Neuron (in vitro differentiated cells): ENCODE measurements around the gene RAC2.

Experiments used
- H2AFZ ChIP-seq: one replicate; pipeline ENCODE4 v1.6.1; 2013; ENCODE audit warnings: low read depth, mild to moderate bottlenecking, inconsistent platforms, low read length, moderate library complexity
- H3K27me3 ChIP-seq: one replicate; pipeline ENCODE4 v1.6.1; 2013; ENCODE audit warnings: low read length; ENCODE audit not compliant: insufficient read depth
- H3K36me3 ChIP-seq: one replicate; pipeline ENCODE4 v1.6.1; 2013; ENCODE audit warnings: low read length; ENCODE audit not compliant: insufficient read depth
- H3K4me1 ChIP-seq: one replicate; pipeline ENCODE4 v1.6.1; 2013; ENCODE audit warnings: low read length; ENCODE audit not compliant: insufficient read depth
- H3K4me3 ChIP-seq: 2 replicates; pipeline ENCODE4 v1.5.1; 2013; ENCODE audit warnings: mild to moderate bottlenecking, low read length, moderate library complexity
- H3K9me3 ChIP-seq: one replicate; pipeline ENCODE4 v1.6.1; 2013; ENCODE audit warnings: low read length

The RAC2 gene

GRCh38 chr22:37190262-37190780, 53.7 kb downstream of the RAC2 start:
- H3K36me3 ChIP-seq: peaks cover 5% of the 10 kb centered on the region
- no peak overlapping the region for H3K4me3 ChIP-seq
- peaks cover 2% of the 10 kb centered on the region for H3K9me3 ChIP-seq
- H2AFZ ChIP-seq: no peak overlapping the region
- H3K4me1 ChIP-seq: peaks cover 28% of the 10 kb centered on the region
- no peaks in the 10 kb centered on the region for H3K27me3 ChIP-seq

DNA sequence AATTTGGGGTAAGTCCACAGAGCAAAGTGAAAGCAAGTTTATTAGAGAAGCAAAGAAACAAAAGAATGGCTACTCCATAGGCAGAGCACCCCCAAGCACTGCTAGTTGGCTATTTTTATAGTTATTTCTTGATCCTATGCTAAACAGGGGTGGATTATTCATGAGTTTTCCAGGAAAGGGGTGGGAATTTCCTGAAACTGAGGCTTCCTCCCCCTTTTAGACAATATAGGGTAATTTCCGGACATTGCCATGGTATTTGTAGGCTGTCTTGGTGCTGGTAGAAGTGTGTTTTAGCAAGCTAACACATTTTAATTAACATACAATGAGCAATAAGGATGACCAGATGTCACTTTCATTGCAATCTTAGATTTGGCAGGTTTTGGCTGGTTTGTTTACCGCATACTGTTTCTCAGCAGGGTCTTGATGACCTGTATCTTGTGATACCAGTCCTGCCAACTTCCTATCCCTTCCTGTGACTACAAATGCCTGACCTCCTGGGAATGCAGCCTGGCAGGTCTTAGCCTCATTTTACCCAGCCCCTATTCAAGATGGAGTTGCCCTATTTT, 55.1 kb downstream of the RAC2 start:
- no peaks in the 10 kb centered on the region for H3K27me3 ChIP-seq
- H2AFZ ChIP-seq: no peak overlapping the region
- peaks cover 10% of the 10 kb centered on the region for H3K36me3 ChIP-seq
- H3K9me3 ChIP-seq: peaks cover 2% of the 10 kb centered on the region
- H3K4me1 ChIP-seq: peaks cover 28% of the 10 kb centered on the region
- peak overlapping the region; percentile 74 for H3K4me3 ChIP-seq

- Histone ChIP-seq H3K4me1 (peaks cover 28% of the 10 kb centered on the region), H3K27me3 (no peaks in the 10 kb centered on the region), H3K9me3 (peaks cover 2% of the 10 kb centered on the region), H3K4me3 (peak within 1 kb of the TSS; percentile 74), H3K36me3 (peaks cover 10% of the 10 kb centered on the region), H2AFZ (peak within 1 kb of the TSS; percentile 0)
Observed at GRCh38 chr22:37187891-37188761, 55.9 kb downstream of the RAC2 start, which contains the start of gene C1QTNF6. Gene C1QTNF6, minus strand, starts transcription at chr22:37188247. Its CDS starts 34 bp downstream, at chr22:37188213.

DNA sequence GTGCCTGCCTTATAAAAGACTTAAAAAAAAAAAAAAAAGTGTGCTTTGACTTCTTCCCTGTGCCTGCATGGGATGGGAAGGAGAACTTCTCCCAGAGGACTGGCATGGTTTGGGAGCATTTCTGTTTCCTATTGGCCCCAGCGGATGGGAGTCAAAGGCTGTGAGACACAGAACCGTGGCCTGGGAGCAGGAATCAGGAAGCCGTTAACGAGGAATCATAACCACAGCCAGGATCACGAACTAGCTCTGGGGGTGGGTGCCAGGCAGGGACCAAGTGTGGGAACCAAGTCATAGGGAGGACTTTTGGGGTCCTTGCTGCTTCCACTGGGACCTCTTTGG, 56.5 kb downstream of the RAC2 start:
- Histone ChIP-seq H2AFZ (peak overlapping the region; percentile 0), H3K9me3 (no peaks in the 10 kb centered on the region), H3K36me3 (peaks cover 10% of the 10 kb centered on the region), H3K4me1 (peaks cover 28% of the 10 kb centered on the region), H3K4me3 (peak overlapping the region; percentile 74), H3K27me3 (no peaks in the 10 kb centered on the region)

GRCh38 chr22:37186997-37187522, 57.0 kb downstream of the RAC2 start:
- no peak overlapping the region for H2AFZ ChIP-seq
- H3K4me3 ChIP-seq: peak overlapping the region; percentile 74
- H3K9me3 ChIP-seq: no peaks in the 10 kb centered on the region
- no peaks in the 10 kb centered on the region for H3K27me3 ChIP-seq
- H3K36me3 ChIP-seq: peaks cover 13% of the 10 kb centered on the region
- peaks cover 28% of the 10 kb centered on the region for H3K4me1 ChIP-seq

DNA sequence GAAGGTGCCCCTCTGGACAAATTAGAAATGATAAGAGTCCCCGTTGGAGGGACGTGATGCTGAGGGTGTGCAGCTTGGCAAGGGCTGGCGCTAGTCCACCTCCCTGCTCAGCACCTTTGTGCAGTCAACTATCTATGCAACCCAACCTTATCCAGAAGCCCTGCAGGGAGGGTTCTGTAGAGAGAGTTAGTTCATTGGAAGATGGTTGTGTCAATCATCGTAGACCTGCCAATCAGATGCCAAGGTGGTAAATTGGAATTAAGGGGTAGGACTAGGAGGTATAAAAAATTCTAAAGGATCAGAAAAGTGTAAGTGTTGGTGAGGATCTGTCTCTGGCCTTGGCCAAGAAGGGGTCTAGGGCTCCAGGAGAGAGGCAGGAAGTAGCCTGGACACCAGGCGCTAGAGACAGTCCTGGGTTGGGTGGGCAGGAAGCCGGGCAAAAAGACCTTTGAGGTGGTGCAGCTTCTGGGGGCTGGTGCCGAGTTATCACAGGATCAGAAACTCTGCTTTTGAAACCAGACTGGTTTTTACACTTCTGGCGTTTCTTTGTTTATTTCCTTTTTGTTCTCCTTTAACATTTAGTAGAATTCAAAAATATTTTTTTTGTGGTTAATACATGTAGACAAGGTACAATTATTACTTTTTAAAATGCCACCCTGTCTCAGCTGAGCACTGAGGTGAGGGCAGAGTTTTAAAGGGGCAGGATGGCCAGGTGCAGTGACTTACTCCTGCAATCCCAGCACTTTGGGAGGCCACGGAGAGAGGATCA, 57.7 kb downstream of the RAC2 start:
- no peaks in the 10 kb centered on the region for H3K27me3 ChIP-seq
- no peak overlapping the region for H3K4me3 ChIP-seq
- peaks cover 15% of the 10 kb centered on the region for H3K36me3 ChIP-seq
- H3K9me3 ChIP-seq: no peaks in the 10 kb centered on the region
- no peak overlapping the region for H2AFZ ChIP-seq
- peaks cover 28% of the 10 kb centered on the region for H3K4me1 ChIP-seq

- H3K4me1 ChIP-seq: peaks cover 28% of the 10 kb centered on the region
- no peaks in the 10 kb centered on the region for H3K27me3 ChIP-seq
- no peak overlapping the region for H2AFZ ChIP-seq
- H3K36me3 ChIP-seq: peaks cover 19% of the 10 kb centered on the region
- H3K4me3 ChIP-seq: no peak overlapping the region
- no peaks in the 10 kb centered on the region for H3K9me3 ChIP-seq
Observed at GRCh38 chr22:37185646-37186227, 58.3 kb downstream of the RAC2 start.

DNA sequence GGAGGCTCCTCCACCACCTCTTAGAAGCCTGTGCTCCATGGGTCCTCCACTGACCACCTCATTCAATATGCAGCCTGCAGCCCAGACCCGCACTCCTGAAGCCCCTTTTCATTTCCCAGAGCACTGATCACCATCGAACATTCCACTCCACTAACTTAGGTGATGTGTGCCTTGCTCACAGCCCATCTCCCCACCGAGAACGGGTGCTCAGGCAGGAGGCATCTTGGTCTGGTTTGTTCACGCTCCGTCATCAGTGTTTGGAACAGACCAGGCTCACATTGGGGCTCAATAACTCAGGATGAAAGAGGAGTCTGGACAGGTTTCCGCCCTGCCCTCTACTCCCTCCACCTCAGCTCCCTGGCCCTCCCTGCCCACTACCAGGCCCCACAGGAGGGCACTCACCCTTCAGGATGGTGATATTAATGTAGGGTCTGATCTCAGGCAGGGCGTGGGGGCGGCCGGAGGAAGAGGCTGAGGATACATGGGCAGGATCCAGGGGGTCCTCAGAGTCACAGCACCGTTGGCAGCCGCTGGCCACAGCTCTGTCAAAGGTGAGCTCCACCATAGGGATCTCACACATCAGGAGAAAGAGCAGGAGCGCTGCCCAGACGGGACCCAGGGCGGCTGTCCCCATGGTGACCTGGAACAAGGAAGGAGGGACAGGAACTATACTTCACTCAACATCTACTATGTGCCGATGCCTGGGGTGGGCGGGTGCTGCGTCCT, 59.1 kb downstream of the RAC2 start:
- Histone ChIP-seq H2AFZ (no peak overlapping the region), H3K9me3 (no peaks in the 10 kb centered on the region), H3K27me3 (no peaks in the 10 kb centered on the region), H3K36me3 (peaks cover 21% of the 10 kb centered on the region), H3K4me1 (peaks cover 28% of the 10 kb centered on the region), H3K4me3 (no peak overlapping the region)

GRCh38 chr22:37184380-37184755, 59.7 kb downstream of the RAC2 start:
- Histone ChIP-seq H2AFZ (no peak overlapping the region), H3K4me3 (no peak overlapping the region), H3K4me1 (peaks cover 22% of the 10 kb centered on the region), H3K36me3 (peaks cover 21% of the 10 kb centered on the region), H3K27me3 (no peaks in the 10 kb centered on the region), H3K9me3 (no peaks in the 10 kb centered on the region)

DNA sequence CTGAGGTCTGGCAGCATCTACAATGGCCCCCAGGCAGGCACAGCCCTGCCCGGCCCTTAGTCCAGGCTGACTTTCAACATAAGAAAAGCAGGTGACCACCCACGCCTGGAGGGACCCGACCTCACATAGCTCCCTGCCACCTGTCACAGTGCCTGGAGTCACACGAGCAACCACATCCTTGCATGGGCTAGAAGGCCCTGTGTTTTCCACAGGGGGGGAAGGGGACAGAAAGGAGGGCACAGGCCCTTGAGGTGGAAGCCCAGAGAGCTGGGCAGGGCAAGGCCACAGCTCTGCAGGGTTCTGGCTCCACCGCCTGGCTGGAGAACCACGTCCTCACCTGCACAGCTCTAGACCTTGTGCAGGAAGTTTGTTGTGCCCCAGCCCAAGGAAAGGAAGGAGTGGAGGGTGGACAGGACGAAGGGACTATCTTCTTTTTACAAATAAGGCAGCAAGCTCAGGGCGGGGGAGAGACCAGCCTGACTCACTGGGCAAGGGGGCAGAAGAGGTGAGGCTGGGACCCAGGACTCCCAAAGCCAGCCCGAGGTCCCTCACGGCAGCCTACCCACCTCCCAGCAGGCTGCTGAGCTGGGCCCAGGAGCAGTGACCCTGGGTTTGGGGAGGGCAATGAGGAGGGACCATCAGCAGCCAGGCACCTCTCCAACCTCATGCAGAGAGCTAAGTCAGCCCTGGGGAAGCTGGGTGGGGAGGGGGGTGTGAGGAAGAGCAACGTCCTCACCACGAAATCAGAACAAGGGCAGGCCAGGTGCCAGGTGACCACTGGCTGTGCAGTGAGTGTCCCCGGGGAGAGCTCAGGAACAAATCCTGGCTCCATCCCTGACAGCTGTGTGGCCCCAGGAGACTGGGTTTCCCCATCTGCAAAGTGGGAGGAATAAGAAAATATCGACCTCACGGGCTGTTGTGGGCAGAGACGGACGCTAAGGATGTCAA, 60.4 kb downstream of the RAC2 start:
- Histone ChIP-seq H3K9me3 (no peaks in the 10 kb centered on the region), H3K4me1 (peaks cover 20% of the 10 kb centered on the region), H2AFZ (no peak overlapping the region), H3K27me3 (no peaks in the 10 kb centered on the region), H3K4me3 (no peak overlapping the region), H3K36me3 (peaks cover 21% of the 10 kb centered on the region)

GRCh38 chr22:37182949-37183245, 61.2 kb downstream of the RAC2 start:
- Histone ChIP-seq H3K9me3 (no peaks in the 10 kb centered on the region), H3K36me3 (peaks cover 21% of the 10 kb centered on the region), H3K4me3 (no peak overlapping the region), H2AFZ (no peak overlapping the region), H3K4me1 (peaks cover 22% of the 10 kb centered on the region), H3K27me3 (no peaks in the 10 kb centered on the region)
